AG10803 (cell line): ENCODE measurements around the gene ADAMTS9.

Experiments used
- DNase-seq: peaks from one replicate; pipeline ENCODE4 v3.0.0; 2010; ENCODE audit warnings: low read depth
- H3K4me3 ChIP-seq: 2 replicates; pipeline ENCODE4 v1.5.1; 2011; ENCODE audit warnings: mild to moderate bottlenecking, low read length, control low read depth
- CTCF ChIP-seq: conservative IDR thresholded peaks from 2 replicates; pipeline ENCODE4 v1.5.1; 2011; ENCODE audit warnings: mild to moderate bottlenecking, low read length, control low read depth, inconsistent platforms

The ADAMTS9 gene

GRCh38 chr3:64475037-64475436 lies 212.8 kb downstream of the ADAMTS9 start:
- DNase-seq: no peak
- TF ChIP-seq CTCF: no peak
- no peak overlapping the region for H3K4me3 ChIP-seq

GRCh38 chr3:64473466-64473865 lies 214.3 kb downstream of the ADAMTS9 start:
- no peak overlapping the region for H3K4me3 ChIP-seq
- no peak for DNase-seq
- no peak for TF ChIP-seq CTCF

GRCh38 chr3:64470436-64470835 lies 217.4 kb downstream of the ADAMTS9 start:
- no peak for DNase-seq
- H3K4me3 ChIP-seq: no peak overlapping the region
- TF ChIP-seq CTCF: no peak

GRCh38 chr3:64467255-64467944 lies 220.4 kb downstream of the ADAMTS9 start:
- H3K4me3 ChIP-seq: no peak overlapping the region
- TF ChIP-seq CTCF: no peak
- DNase-seq: no peak
